HUES48 (cell line): ENCODE results near the gene CACNA1A.
A peak's percentile ranks its signal among the peaks of the same experiment; 100 is the strongest.

Experiments used
- H3K27ac ChIP-seq: one replicate; pipeline ENCODE4 v1.7.0; 2013; ENCODE audit warnings: low read depth, low read length, inconsistent platforms
- H3K27me3 ChIP-seq: 2 replicates; pipeline ENCODE4 v1.6.1; 2013; ENCODE audit warnings: mild to moderate bottlenecking, low read length; ENCODE audit not compliant: control insufficient read depth, insufficient read depth
- H3K36me3 ChIP-seq: 2 replicates; pipeline ENCODE4 v1.6.1; 2013; ENCODE audit warnings: low read length; ENCODE audit not compliant: control insufficient read depth, insufficient read depth
- H3K4me1 ChIP-seq: 2 replicates; pipeline ENCODE4 v1.6.1; 2013; ENCODE audit warnings: mild to moderate bottlenecking, low read length; ENCODE audit not compliant: control insufficient read depth, insufficient read depth
- H3K4me3 ChIP-seq: 2 replicates; pipeline ENCODE4 v1.5.1; 2013; ENCODE audit warnings: mild to moderate bottlenecking, low read depth, low read length
- H3K9ac ChIP-seq: 2 replicates; pipeline ENCODE4 v1.6.1; 2013; ENCODE audit warnings: mild to moderate bottlenecking, low read depth, low read length, moderate library complexity
- H3K9me3 ChIP-seq: 2 replicates; pipeline ENCODE4 v1.6.1; 2013; ENCODE audit warnings: low read length; ENCODE audit not compliant: control insufficient read depth, insufficient read depth

CACNA1A gene

DNA sequence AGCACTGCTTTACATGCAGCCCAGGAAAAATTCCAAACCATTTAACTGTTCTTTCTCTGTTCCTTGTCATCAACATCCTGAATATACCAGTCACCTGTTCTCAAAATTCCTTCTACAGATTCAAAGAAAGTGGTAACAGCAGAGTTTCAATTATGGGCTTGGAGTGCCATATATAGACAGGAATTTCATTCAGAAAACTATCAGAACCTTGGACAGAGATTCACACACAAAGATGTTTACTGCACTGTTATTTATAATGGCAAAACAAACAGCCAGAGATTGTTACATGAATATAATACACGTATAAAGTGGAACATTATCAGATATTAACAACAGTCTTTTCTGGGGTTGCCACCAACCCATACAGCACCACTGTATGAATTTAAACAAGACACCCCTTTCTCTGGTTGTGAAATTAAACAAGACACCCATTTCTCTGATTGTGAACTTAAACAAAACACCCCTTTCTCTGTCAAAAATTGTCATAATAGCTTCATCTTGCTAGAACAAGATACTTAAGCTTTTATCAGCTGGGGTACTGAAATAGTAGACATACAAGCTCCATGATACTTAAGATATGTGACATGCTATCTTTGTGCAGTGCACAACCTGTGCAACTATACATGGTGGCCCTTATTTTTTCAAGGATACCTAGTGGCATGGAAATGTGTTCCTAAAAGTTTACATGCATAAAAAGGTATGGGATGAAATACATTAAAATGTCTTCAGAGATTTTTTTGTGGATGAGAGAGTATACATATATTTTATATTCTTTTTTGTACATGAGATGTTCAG lies 12.6 kb downstream of the CACNA1A start:
- no peaks in the 10 kb centered on the region for H3K9me3 ChIP-seq
- H3K27ac ChIP-seq, result no peak overlapping the region
- H3K36me3 ChIP-seq, result no peaks in the 10 kb centered on the region
- peaks cover 14% of the 10 kb centered on the region for H3K4me1 ChIP-seq
- no peaks in the 10 kb centered on the region for H3K27me3 ChIP-seq
- H3K9ac ChIP-seq, result no peak overlapping the region
- H3K4me3 ChIP-seq, result no peak overlapping the region

DNA sequence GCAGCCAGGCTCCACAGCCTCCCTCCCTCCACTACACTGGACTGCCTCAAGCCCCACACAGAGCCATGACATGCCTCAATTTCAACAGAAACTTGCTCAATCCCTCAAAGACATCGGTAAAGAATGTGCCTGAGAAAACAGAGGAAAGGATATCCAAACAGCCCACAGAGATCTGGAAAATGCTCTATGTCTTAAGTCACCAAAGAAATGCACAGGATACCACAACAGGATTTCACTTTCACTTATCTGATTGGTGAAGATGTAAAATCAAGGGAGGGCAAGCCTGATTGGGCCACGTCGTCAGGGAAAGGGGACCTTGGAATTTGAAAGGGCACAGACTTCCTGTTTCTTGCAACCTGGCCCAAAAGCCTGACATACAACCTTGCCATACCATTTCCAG lies 14.2 kb downstream of the CACNA1A start:
- no peaks in the 10 kb centered on the region for H3K36me3 ChIP-seq
- H3K4me3 ChIP-seq, result no peak overlapping the region
- H3K9me3 ChIP-seq, result no peaks in the 10 kb centered on the region
- no peaks in the 10 kb centered on the region for H3K27me3 ChIP-seq
- peak overlapping the region; percentile 10; the same call in 1 of the 2 replicates for H3K9ac ChIP-seq
- H3K4me1 ChIP-seq, result peaks cover 14% of the 10 kb centered on the region
- H3K27ac ChIP-seq, result no peak overlapping the region

DNA sequence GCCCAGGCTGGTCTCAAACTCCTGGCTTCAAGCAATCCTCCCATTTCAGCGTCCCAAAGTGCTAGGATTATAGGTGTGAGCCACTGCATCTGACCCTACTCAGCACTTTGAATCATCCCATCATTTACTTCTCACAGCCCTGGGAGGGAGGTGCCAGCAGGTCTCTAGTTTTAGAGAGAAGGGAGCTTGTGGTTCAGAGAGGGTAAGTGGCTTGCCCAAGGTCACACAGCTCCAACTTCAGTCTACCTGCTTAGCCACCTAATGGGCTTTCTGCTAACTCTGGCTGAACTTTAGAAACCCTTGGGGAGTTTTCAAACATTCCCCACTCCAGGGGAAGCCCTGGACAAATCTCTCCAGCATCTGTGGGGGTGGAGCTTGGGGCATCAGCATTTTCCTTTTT lies 18.3 kb downstream of the CACNA1A start:
- no peaks in the 10 kb centered on the region for H3K27me3 ChIP-seq
- no peaks in the 10 kb centered on the region for H3K36me3 ChIP-seq
- no peak overlapping the region for H3K27ac ChIP-seq
- no peaks in the 10 kb centered on the region for H3K9me3 ChIP-seq
- peaks cover 14% of the 10 kb centered on the region for H3K4me1 ChIP-seq
- H3K9ac ChIP-seq, result no peak overlapping the region
- H3K4me3 ChIP-seq, result no peak overlapping the region

GRCh38 chr19:13484166-13484565 lies 22.1 kb downstream of the CACNA1A start:
- no peaks in the 10 kb centered on the region for H3K27me3 ChIP-seq
- no peaks in the 10 kb centered on the region for H3K9me3 ChIP-seq
- no peak overlapping the region for H3K9ac ChIP-seq
- no peaks in the 10 kb centered on the region for H3K4me1 ChIP-seq
- H3K36me3 ChIP-seq, result no peaks in the 10 kb centered on the region
- no peak overlapping the region for H3K4me3 ChIP-seq
- H3K27ac ChIP-seq, result no peak overlapping the region

- Histone ChIP-seq H3K36me3 (no peaks in the 10 kb centered on the region), H3K4me1 (no peaks in the 10 kb centered on the region), H3K4me3 (no peak overlapping the region), H3K9me3 (no peaks in the 10 kb centered on the region), H3K9ac (no peak overlapping the region), H3K27me3 (no peaks in the 10 kb centered on the region), H3K27ac (no peak overlapping the region)
Measured at GRCh38 chr19:13483215-13483614, 23.1 kb downstream of the CACNA1A start.

DNA sequence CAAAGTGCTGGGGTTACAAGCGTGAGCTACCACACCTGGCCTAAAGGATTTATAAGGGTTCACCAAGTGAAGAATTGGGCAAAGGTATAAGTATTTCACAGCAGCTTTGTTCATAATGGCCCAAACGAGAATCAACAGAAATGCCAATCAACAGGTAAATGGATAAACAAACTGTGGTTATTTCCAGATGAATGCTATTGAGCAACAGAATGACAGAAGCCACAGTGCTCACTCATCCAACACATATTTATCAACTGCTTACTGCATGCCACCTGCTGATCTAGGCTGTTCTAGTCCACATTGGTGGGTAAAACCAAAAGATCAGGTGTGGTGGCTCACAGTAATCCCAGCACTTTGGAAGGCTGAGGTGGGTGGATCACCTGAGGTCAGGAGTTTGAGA lies 27.7 kb downstream of the CACNA1A start:
- no peaks in the 10 kb centered on the region for H3K27me3 ChIP-seq
- no peak overlapping the region for H3K4me3 ChIP-seq
- H3K4me1 ChIP-seq, result no peaks in the 10 kb centered on the region
- peaks cover 14% of the 10 kb centered on the region for H3K9me3 ChIP-seq
- H3K9ac ChIP-seq, result no peak overlapping the region
- no peaks in the 10 kb centered on the region for H3K36me3 ChIP-seq
- H3K27ac ChIP-seq, result no peak overlapping the region

DNA sequence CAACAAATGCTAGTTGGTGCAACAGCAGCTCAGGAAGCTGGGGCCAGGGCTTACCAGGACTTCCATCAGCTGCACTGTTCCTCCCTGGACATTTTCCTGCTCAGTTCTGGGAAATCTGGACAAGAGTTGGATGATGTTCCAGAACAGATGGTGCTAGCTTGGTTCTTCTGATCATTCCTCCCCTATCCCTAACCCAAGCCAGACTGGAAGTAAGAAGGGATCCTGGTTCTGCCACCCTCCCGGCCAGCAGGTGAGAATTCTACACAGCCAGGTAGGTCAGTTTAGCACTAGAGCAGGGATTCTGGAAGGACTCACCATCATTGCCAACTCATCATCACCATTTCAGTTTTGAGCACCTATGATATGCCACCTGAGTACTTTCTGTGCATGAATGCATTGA lies 30.2 kb downstream of the CACNA1A start:
- Histone ChIP-seq H3K27me3 (no peaks in the 10 kb centered on the region), H3K9ac (no peak overlapping the region), H3K27ac (no peak overlapping the region), H3K36me3 (no peaks in the 10 kb centered on the region), H3K9me3 (peaks cover 14% of the 10 kb centered on the region), H3K4me1 (no peaks in the 10 kb centered on the region), H3K4me3 (no peak overlapping the region)

- H3K4me1 ChIP-seq, result no peaks in the 10 kb centered on the region
- no peaks in the 10 kb centered on the region for H3K36me3 ChIP-seq
- H3K9ac ChIP-seq, result no peak overlapping the region
- H3K27ac ChIP-seq, result no peak overlapping the region
- H3K4me3 ChIP-seq, result no peak overlapping the region
- peaks cover 14% of the 10 kb centered on the region for H3K9me3 ChIP-seq
- no peaks in the 10 kb centered on the region for H3K27me3 ChIP-seq
Measured at GRCh38 chr19:13475044-13475443, 31.2 kb downstream of the CACNA1A start.

DNA sequence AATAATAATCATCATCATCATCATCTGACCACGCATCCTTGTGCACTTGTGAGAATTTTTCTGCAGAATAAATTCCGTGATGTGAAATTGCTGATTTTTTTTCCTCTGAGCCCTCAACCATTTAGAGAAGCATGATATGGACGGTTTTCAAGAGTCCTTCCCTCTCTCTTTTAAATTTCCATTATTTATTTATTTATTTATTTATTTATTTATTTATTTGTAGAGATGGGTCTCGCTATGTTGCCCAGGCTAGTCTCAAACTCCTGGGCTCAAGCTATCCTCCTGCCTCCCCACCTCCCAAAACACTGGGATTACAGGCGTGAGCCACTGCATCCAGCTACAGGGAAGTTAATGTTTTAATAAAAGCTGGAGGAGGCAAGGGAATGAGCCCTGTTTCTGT lies 39.6 kb downstream of the CACNA1A start:
- H3K27ac ChIP-seq, result no peak overlapping the region
- no peaks in the 10 kb centered on the region for H3K36me3 ChIP-seq
- peaks cover 7% of the 10 kb centered on the region for H3K4me1 ChIP-seq
- H3K9me3 ChIP-seq, result no peaks in the 10 kb centered on the region
- no peak overlapping the region for H3K9ac ChIP-seq
- no peak overlapping the region for H3K4me3 ChIP-seq
- H3K27me3 ChIP-seq, result no peaks in the 10 kb centered on the region

GRCh38 chr19:13463296-13463695 lies 43.0 kb downstream of the CACNA1A start:
- Histone ChIP-seq H3K27me3 (no peaks in the 10 kb centered on the region), H3K4me3 (no peak overlapping the region), H3K27ac (no peak overlapping the region), H3K9me3 (no peaks in the 10 kb centered on the region), H3K36me3 (no peaks in the 10 kb centered on the region), H3K9ac (no peak overlapping the region), H3K4me1 (peaks cover 34% of the 10 kb centered on the region)

- Histone ChIP-seq H3K9ac (no peak overlapping the region), H3K4me1 (peaks cover 34% of the 10 kb centered on the region), H3K9me3 (no peaks in the 10 kb centered on the region), H3K4me3 (no peak overlapping the region), H3K36me3 (no peaks in the 10 kb centered on the region), H3K27ac (no peak overlapping the region), H3K27me3 (no peaks in the 10 kb centered on the region)
Measured at GRCh38 chr19:13461536-13461935, 44.7 kb downstream of the CACNA1A start.
